Osteoblast (primary cell): Measurements from ENCODE around the gene INPP5A. TPM values are rescaled to one million over a fixed set of nuclear protein-coding genes. Genes with fewer than 3 reads are reported as not detected.

ENCODE experiments used
- DNase-seq: peaks from one replicate; pipeline ENCODE4 v3.0.0; 2011; ENCODE audit warnings: low spot score, mixed read lengths; ENCODE audit not compliant: insufficient read length; ENCODE audit errors: missing footprints
- H2AFZ ChIP-seq: 2 replicates; pipeline ENCODE4 v1.6.0; 2011; ENCODE audit warnings: mild to moderate bottlenecking, low read length
- H3K27ac ChIP-seq: 2 replicates; pipeline ENCODE4 v1.5.1; 2011; ENCODE audit warnings: mild to moderate bottlenecking, low read depth, low read length, moderate library complexity
- H3K27me3 ChIP-seq: 2 replicates; pipeline ENCODE4 v1.6.0; 2012; ENCODE audit warnings: mild to moderate bottlenecking, control low read depth, inconsistent platforms, low read length, moderate library complexity; ENCODE audit not compliant: insufficient read depth
- H3K36me3 ChIP-seq: 2 replicates; pipeline ENCODE4 v1.5.1; 2011; ENCODE audit warnings: mild to moderate bottlenecking, low read length, control low read depth, moderate library complexity; ENCODE audit not compliant: insufficient read depth
- H3K4me1 ChIP-seq: 2 replicates; pipeline ENCODE4 v1.5.1; 2011; ENCODE audit warnings: mild to moderate bottlenecking, low read length, control low read depth, moderate library complexity; ENCODE audit not compliant: insufficient read depth
- H3K4me2 ChIP-seq: 2 replicates; pipeline ENCODE4 v1.6.0; 2011; ENCODE audit warnings: mild to moderate bottlenecking, low read length; ENCODE audit not compliant: insufficient read depth
- H3K4me3 ChIP-seq: fragments of 200-600 bp; sonication (generic); 3 replicates; pipeline ENCODE4 v1.5.1; 2012; ENCODE audit warnings: mild to moderate bottlenecking, low read length, inconsistent platforms; ENCODE audit not compliant: insufficient read depth
- H3K79me2 ChIP-seq: 2 replicates; pipeline ENCODE4 v1.6.0; 2012; ENCODE audit warnings: mild to moderate bottlenecking, low read length, control low read depth, inconsistent platforms; ENCODE audit not compliant: insufficient read depth
- H3K9me3 ChIP-seq: 2 replicates; pipeline ENCODE4 v1.5.1; 2011; ENCODE audit warnings: low read depth, low read length, control low read depth
- H4K20me1 ChIP-seq: 2 replicates; pipeline ENCODE4 v1.6.0; 2012; ENCODE audit warnings: mild to moderate bottlenecking, low read length, control low read depth; ENCODE audit not compliant: insufficient read depth
- CTCF ChIP-seq: IDR thresholded peaks from 2 replicates; pipeline ENCODE4 v1.5.1; 2011; ENCODE audit warnings: mild to moderate bottlenecking, low read depth, low read length, moderate library complexity; ENCODE audit errors: extremely low read depth
- total RNA-seq: library from RNA; depleted of rRNA; stranded (reverse); fragments of >200 nt; gene quantifications from 2 replicates; pipeline ENCODE4 v1.2.3, GENCODE V29; 2012

Gene INPP5A
- total RNA-seq, 1 donor = 22.8 TPM

GRCh38 chr10:132802694-132803320, 265.2 kb downstream of the INPP5A start:
- Histone ChIP-seq H3K4me2 (no peak overlapping the region), H3K27ac (no peak overlapping the region), H2AFZ (no peak overlapping the region), H4K20me1 (no peaks in the 10 kb centered on the region), H3K4me1 (no peaks in the 10 kb centered on the region), H3K27me3 (peaks cover 9% of the 10 kb centered on the region), H3K36me3 (no peaks in the 10 kb centered on the region), H3K4me3 (no peak overlapping the region), H3K79me2 (no peaks in the 10 kb centered on the region), H3K9me3 (peaks cover 5% of the 10 kb centered on the region)
- no peak for DNase-seq
- TF ChIP-seq CTCF = no peak

- no peaks in the 10 kb centered on the region for H3K36me3 ChIP-seq
- DNase-seq = no peak
- no peak overlapping the region for H3K4me2 ChIP-seq
- no peak overlapping the region for H3K4me3 ChIP-seq
- no peaks in the 10 kb centered on the region for H3K4me1 ChIP-seq
- no peak overlapping the region for H3K27ac ChIP-seq
- H2AFZ ChIP-seq = no peak overlapping the region
- TF ChIP-seq CTCF = no peak
- no peaks in the 10 kb centered on the region for H3K79me2 ChIP-seq
- H3K9me3 ChIP-seq = peaks cover 5% of the 10 kb centered on the region
- no peaks in the 10 kb centered on the region for H4K20me1 ChIP-seq
- peaks cover 9% of the 10 kb centered on the region for H3K27me3 ChIP-seq
Measured at GRCh38 chr10:132803416-132804210, 266.0 kb downstream of the INPP5A start.

GRCh38 chr10:132804287-132804686, 266.7 kb downstream of the INPP5A start:
- H3K36me3 ChIP-seq = no peaks in the 10 kb centered on the region
- no peak overlapping the region for H3K4me3 ChIP-seq
- H3K27ac ChIP-seq = no peak overlapping the region
- TF ChIP-seq CTCF = no peak
- H3K79me2 ChIP-seq = no peaks in the 10 kb centered on the region
- peaks cover 5% of the 10 kb centered on the region for H3K9me3 ChIP-seq
- no peaks in the 10 kb centered on the region for H3K4me1 ChIP-seq
- H3K27me3 ChIP-seq = peaks cover 10% of the 10 kb centered on the region
- no peaks in the 10 kb centered on the region for H4K20me1 ChIP-seq
- no peak overlapping the region for H2AFZ ChIP-seq
- no peak for DNase-seq
- no peak overlapping the region for H3K4me2 ChIP-seq

GRCh38 chr10:132804785-132805426, 267.3 kb downstream of the INPP5A start:
- Histone ChIP-seq H3K79me2 (no peaks in the 10 kb centered on the region), H3K27ac (no peak overlapping the region), H3K36me3 (no peaks in the 10 kb centered on the region), H3K4me1 (no peaks in the 10 kb centered on the region), H3K27me3 (peaks cover 13% of the 10 kb centered on the region), H4K20me1 (no peaks in the 10 kb centered on the region), H3K4me3 (no peak overlapping the region), H3K9me3 (peaks cover 5% of the 10 kb centered on the region), H3K4me2 (no peak overlapping the region), H2AFZ (no peak overlapping the region)
- no peak for DNase-seq
- no peak for TF ChIP-seq CTCF
